Fibroblast of pulmonary artery (primary cell): Measurements from ENCODE around the gene LHB.

Experiments used
- DNase-seq: peaks from one replicate; pipeline ENCODE4 v3.0.0-alpha.2; 2010; ENCODE audit warnings: low read depth
- H3K4me3 ChIP-seq: replicated peaks from 2 replicates; pipeline ENCODE4 v1.5.1; 2011; ENCODE audit warnings: low read depth, mild to moderate bottlenecking, control low read depth, low read length, moderate library complexity
- CTCF ChIP-seq: IDR thresholded peaks from 2 replicates; pipeline ENCODE4 v1.5.1; 2011; ENCODE audit warnings: mild to moderate bottlenecking, control low read depth, low read length, inconsistent platforms; ENCODE audit errors: missing control alignments

The LHB gene

GRCh38 chr19:48975947-48976847 is 40.7 kb downstream of the LHB start:
- no peak for TF ChIP-seq CTCF
- no peak overlapping the region for H3K4me3 ChIP-seq
- no peak for DNase-seq

- no peak overlapping the region for H3K4me3 ChIP-seq
- peak; percentile 85 for DNase-seq
- TF ChIP-seq CTCF = peak; percentile 96
These were observed 45.9 kb downstream of the LHB start for GRCh38 chr19:48970923-48971395.

GRCh38 chr19:48970139-48970766 is 46.6 kb downstream of the LHB start:
- no peak for TF ChIP-seq CTCF
- no peak for DNase-seq
- H3K4me3 ChIP-seq = no peak overlapping the region

- H3K4me3 ChIP-seq = no peak overlapping the region
- TF ChIP-seq CTCF = no peak
- no peak for DNase-seq
These were observed 47.4 kb downstream of the LHB start for GRCh38 chr19:48969276-48970138.

- no peak for DNase-seq
- H3K4me3 ChIP-seq = no peak overlapping the region
- TF ChIP-seq CTCF = no peak
These were observed 48.1 kb downstream of the LHB start for GRCh38 chr19:48968813-48969218.

GRCh38 chr19:48968179-48968661 is 48.7 kb downstream of the LHB start:
- no peak for TF ChIP-seq CTCF
- peak overlapping the region; percentile 99 for H3K4me3 ChIP-seq
- DNase-seq = peak; percentile 76
